HS-27A (cell line): ENCODE measurements around the gene FGF12.

Experiments used
- DNase-seq: peaks from one replicate; pipeline ENCODE4 v3.0.0-alpha.2; 2012; ENCODE audit warnings: low read depth, missing footprints

Gene FGF12

GRCh38 chr3:192409838-192410683 is 317.3 kb downstream of the FGF12 start:
- no peak for DNase-seq

GRCh38 chr3:192409201-192409837 is 318.0 kb downstream of the FGF12 start:
- no peak for DNase-seq

GRCh38 chr3:192408647-192409200 is 318.6 kb downstream of the FGF12 start:
- no peak for DNase-seq

GRCh38 chr3:192408007-192408646 is 319.2 kb downstream of the FGF12 start:
- no peak for DNase-seq

- no peak for DNase-seq
Observed at GRCh38 chr3:192399767-192400166, 327.6 kb downstream of the FGF12 start.

GRCh38 chr3:192397012-192397411 is 330.3 kb downstream of the FGF12 start:
- DNase-seq = no peak

- no peak for DNase-seq
Observed at GRCh38 chr3:192395506-192395905, 331.8 kb downstream of the FGF12 start.

GRCh38 chr3:192392986-192393385 is 334.4 kb downstream of the FGF12 start:
- DNase-seq = no peak

GRCh38 chr3:192382861-192383260 is 344.5 kb downstream of the FGF12 start:
- DNase-seq = no peak

GRCh38 chr3:192373586-192373985 is 353.8 kb downstream of the FGF12 start:
- no peak for DNase-seq

- no peak for DNase-seq
Observed at GRCh38 chr3:192373032-192373431, 354.3 kb downstream of the FGF12 start.

GRCh38 chr3:192372616-192373015 is 354.7 kb downstream of the FGF12 start:
- no peak for DNase-seq

GRCh38 chr3:192371870-192372400 is 355.4 kb downstream of the FGF12 start:
- DNase-seq = no peak

- no peak for DNase-seq
Observed at GRCh38 chr3:192367616-192368015, 359.7 kb downstream of the FGF12 start.

GRCh38 chr3:192366916-192367315 is 360.4 kb downstream of the FGF12 start:
- no peak for DNase-seq

GRCh38 chr3:192365571-192365970 is 361.8 kb downstream of the FGF12 start:
- no peak for DNase-seq

- no peak for DNase-seq
Observed at GRCh38 chr3:192364316-192364715, 363.0 kb downstream of the FGF12 start.

GRCh38 chr3:192354687-192355086 is 372.7 kb downstream of the FGF12 start:
- DNase-seq = no peak

GRCh38 chr3:192352142-192352541 is 375.2 kb downstream of the FGF12 start:
- no peak for DNase-seq

- DNase-seq = no peak
Observed at GRCh38 chr3:192351441-192351840, 375.9 kb downstream of the FGF12 start.

- no peak for DNase-seq
Observed at GRCh38 chr3:192340031-192340430, 387.3 kb downstream of the FGF12 start.

- DNase-seq = no peak
Observed at GRCh38 chr3:192339214-192339613, 388.1 kb downstream of the FGF12 start.
